Measurements from ENCODE around the gene DOCK3.

DOCK3 gene

DNA sequence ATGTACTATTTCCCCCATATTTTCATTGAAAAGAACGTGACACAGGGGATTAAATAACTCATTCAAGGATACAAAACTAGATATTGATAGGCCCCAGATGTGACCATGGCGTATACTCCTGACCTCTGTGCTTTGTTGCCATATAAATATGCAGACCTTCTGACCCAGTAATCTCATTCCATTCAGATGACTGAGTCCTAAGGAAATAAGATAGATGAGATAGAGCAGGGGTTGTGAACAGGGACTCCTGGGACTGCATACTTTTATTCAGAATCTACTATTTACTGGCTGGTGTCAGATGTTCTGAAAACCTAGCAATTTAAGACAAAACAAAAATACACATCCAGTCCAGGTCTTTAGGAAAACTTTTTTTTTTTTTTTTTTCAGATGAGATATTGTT is 571.1 kb downstream of the DOCK3 start:
- no peak for TF ChIP-seq SIN3A (IDR thresholded peaks at IDR 0.05; ENCODE audit: borderline replicate concordance, insufficient read depth, low read length)
- no peak for TF ChIP-seq FOXP2 (optimal IDR thresholded peaks at IDR 0.05; ENCODE audit: borderline replicate concordance, extremely low read depth, extremely low read length, insufficient read depth)
- no peak for TF ChIP-seq POLR2AphosphoS5 (IDR thresholded peaks at IDR 0.05; ENCODE audit: low read depth, low read length)
- TF ChIP-seq, protein P1, sequence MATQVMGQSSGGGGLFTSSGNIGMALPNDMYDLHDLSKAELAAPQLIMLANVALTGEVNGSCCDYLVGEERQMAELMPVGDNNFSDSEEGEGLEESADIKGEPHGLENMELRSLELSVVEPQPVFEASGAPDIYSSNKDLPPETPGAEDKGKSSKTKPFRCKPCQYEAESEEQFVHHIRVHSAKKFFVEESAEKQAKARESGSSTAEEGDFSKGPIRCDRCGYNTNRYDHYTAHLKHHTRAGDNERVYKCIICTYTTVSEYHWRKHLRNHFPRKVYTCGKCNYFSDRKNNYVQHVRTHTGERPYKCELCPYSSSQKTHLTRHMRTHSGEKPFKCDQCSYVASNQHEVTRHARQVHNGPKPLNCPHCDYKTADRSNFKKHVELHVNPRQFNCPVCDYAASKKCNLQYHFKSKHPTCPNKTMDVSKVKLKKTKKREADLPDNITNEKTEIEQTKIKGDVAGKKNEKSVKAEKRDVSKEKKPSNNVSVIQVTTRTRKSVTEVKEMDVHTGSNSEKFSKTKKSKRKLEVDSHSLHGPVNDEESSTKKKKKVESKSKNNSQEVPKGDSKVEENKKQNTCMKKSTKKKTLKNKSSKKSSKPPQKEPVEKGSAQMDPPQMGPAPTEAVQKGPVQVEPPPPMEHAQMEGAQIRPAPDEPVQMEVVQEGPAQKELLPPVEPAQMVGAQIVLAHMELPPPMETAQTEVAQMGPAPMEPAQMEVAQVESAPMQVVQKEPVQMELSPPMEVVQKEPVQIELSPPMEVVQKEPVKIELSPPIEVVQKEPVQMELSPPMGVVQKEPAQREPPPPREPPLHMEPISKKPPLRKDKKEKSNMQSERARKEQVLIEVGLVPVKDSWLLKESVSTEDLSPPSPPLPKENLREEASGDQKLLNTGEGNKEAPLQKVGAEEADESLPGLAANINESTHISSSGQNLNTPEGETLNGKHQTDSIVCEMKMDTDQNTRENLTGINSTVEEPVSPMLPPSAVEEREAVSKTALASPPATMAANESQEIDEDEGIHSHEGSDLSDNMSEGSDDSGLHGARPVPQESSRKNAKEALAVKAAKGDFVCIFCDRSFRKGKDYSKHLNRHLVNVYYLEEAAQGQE (IDR thresholded peaks at IDR 0.05; ENCODE audit: insufficient read depth in 1 of 2, low read depth in 2 of 2, low read length in 2 of 2) = no peak
- TF ChIP-seq TAF1 (IDR thresholded peaks at IDR 0.05; ENCODE audit: borderline replicate concordance, insufficient read depth, low read length) = no peak

DNA sequence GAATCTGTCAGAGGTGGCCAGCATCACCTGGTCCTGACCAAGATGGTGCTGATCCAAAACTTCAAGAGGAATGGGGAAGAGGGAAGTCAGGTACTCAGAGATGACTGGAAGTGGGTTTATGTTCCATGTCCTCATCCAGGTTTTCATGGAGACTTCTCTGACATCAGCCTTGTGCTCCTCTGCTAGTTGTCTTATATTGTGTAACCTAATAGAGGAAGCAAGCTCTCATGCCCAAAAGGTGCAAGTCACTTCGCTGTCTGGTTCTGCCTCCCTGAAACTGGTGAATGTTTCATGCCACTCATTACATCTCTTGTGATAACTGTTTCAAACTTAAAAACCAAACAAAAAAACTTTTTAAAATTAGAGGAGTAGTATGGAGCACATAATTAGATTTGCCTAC is 583.1 kb downstream of the DOCK3 start:
- TF ChIP-seq, protein P1 (IDR thresholded peaks at IDR 0.05; ENCODE audit: insufficient read depth in 1 of 2, low read depth in 2 of 2, low read length in 2 of 2) = no peak

DNA sequence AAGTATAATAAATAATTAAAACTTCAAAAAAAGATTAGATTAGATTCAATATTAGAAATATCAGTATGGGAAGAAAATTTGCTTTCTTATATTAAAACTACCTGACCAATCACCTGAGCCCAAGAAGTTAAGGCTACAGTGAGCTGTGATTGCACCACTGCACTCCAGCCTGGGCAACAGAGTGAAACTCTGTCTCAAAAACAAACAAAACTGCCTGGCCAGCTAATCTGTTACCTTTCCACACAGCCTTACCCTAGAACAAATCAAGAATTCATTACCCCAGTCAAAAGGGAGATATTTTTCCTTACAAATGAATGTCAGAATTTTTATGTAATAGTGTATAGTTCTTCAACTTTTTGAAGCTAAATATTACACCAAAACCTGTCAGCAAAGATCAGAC is 593.4 kb downstream of the DOCK3 start:
- TF ChIP-seq FOXP2 (optimal IDR thresholded peaks at IDR 0.05; ENCODE audit: borderline replicate concordance, extremely low read depth, extremely low read length, insufficient read depth) (no peak), SIN3A (IDR thresholded peaks at IDR 0.05; ENCODE audit: borderline replicate concordance, insufficient read depth, low read length) (no peak), POLR2AphosphoS5 (IDR thresholded peaks at IDR 0.05; ENCODE audit: low read depth, low read length) (no peak), TAF1 (IDR thresholded peaks at IDR 0.05; ENCODE audit: borderline replicate concordance, insufficient read depth, low read length) (no peak)
- TF ChIP-seq, protein P1 (IDR thresholded peaks at IDR 0.05; ENCODE audit: insufficient read depth in 1 of 2, low read depth in 2 of 2, low read length in 2 of 2) = no peak

DNA sequence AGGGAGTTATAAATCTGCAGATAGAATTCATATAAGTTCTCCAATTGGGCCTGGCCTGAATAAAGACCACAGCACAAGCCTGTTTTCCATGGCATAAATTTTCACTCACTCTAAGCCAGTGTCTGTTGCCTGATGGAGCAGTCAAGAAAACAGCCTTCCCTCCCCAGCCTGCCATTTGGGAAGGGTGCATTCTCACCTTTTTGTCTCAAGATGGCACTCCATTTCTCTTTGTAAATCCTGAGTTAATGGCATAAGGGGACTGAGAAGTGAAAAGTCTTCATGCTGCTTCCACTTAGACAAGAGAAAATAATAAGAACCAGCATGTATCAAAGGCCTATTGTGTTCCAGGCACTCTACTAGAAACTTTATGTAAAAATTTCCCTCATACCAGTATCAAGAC is 594.7 kb downstream of the DOCK3 start:
- TF ChIP-seq POLR2AphosphoS5 (IDR thresholded peaks at IDR 0.05; ENCODE audit: low read depth, low read length) (no peak), TAF1 (IDR thresholded peaks at IDR 0.05; ENCODE audit: borderline replicate concordance, insufficient read depth, low read length) (no peak)
- TF ChIP-seq, protein P1 (IDR thresholded peaks at IDR 0.05; ENCODE audit: insufficient read depth in 1 of 2, low read depth in 2 of 2, low read length in 2 of 2) = no peak

DNA sequence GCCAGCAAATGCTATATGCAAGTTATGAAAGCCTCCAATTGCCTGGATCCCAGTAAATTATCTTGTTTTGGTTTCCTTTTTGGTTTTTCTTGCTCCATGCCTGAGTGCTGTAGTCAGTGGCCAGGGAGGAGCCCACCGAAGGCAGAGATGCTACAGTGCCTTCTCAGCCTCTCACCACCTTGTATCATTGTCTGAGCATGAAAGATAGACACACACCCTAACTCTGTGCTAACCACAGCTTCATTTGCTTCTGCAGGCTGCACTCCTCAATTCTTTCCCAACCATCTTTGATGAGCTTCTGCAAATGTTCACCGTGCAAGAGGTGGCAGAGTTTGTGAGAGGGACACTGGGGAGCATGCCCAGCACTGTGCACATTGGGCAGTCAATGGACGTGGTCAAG is 595.8 kb downstream of the DOCK3 start:
- TF ChIP-seq TAF1 (IDR thresholded peaks at IDR 0.05; ENCODE audit: borderline replicate concordance, insufficient read depth, low read length) = no peak
- no peak for TF ChIP-seq POLR2AphosphoS5 (IDR thresholded peaks at IDR 0.05; ENCODE audit: low read depth, low read length)
- TF ChIP-seq, protein P1 (IDR thresholded peaks at IDR 0.05; ENCODE audit: insufficient read depth in 1 of 2, low read depth in 2 of 2, low read length in 2 of 2) = no peak
- no peak for TF ChIP-seq FOXP2 (optimal IDR thresholded peaks at IDR 0.05; ENCODE audit: borderline replicate concordance, extremely low read depth, extremely low read length, insufficient read depth)
- no peak for TF ChIP-seq SIN3A (IDR thresholded peaks at IDR 0.05; ENCODE audit: borderline replicate concordance, insufficient read depth, low read length)

Measured in PFSK-1 (cell line).